AG04449 (cell line): ENCODE data around the gene GALNT18.

ENCODE experiments used
- CTCF ChIA-PET: fragments of 350-600 bp; formaldehyde crosslinking; extraction: SDS; loops from one replicate; lab custom pipeline; 2021; ENCODE audit warnings: antibody characterized with exemption; lab: Yijun Ruan, JAX
- POLR2A ChIA-PET: fragments of 400-600, 350-600 bp; formaldehyde crosslinking; extraction: SDS; loops from one replicate; lab custom pipeline; 2020; ENCODE audit warnings: antibody characterized with exemption, inconsistent platforms; lab: Yijun Ruan, JAX
- DNase-seq: peaks from one replicate; pipeline ENCODE4 v3.0.0-alpha.2; 2010; ENCODE audit warnings: low read depth, low spot score
- H3K4me3 ChIP-seq: 2 replicates; pipeline ENCODE4 v1.5.1; 2011; ENCODE audit warnings: low read depth, mild to moderate bottlenecking, control low read depth, low read length
- TF ChIP-seq, protein P1 (sequence below): IDR thresholded peaks from one replicate; pipeline ENCODE4 v1.5.1; 2011; ENCODE audit warnings: mild to moderate bottlenecking, moderate library complexity, low read length, control low read depth, inconsistent platforms; ENCODE audit not compliant: insufficient read depth; ENCODE audit errors: missing control alignments

The GALNT18 gene

DNA sequence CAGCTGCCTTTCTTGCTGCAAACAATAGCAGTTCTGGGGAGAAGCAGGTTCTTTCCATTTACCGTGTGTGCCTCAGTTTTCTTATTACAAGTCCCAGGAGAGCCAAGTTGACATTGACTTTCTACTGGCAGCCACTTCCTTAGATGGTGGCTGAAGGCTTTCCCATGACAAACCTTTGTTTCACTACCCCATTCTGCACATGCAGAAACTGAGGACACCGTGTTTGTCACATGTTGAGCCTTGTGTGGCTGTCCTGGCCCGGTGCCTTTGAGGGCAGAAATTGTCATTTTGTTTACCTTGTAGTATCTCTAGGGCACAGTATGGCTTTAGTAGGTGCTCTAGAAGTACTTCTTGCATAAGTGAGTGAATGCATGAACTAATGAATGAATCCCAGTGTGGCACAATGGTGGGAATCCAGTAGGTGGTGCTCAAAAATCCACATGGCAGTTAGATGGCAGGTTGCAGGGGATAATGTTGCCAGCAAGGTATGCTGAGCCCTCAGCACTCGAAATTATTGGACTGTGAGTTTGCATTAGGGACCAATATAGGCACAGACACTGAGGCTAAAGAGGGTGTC is 370.3 kb downstream of the GALNT18 start:
- no peak for DNase-seq
- H3K4me3 ChIP-seq: no peak overlapping the region
- TF ChIP-seq, protein P1, sequence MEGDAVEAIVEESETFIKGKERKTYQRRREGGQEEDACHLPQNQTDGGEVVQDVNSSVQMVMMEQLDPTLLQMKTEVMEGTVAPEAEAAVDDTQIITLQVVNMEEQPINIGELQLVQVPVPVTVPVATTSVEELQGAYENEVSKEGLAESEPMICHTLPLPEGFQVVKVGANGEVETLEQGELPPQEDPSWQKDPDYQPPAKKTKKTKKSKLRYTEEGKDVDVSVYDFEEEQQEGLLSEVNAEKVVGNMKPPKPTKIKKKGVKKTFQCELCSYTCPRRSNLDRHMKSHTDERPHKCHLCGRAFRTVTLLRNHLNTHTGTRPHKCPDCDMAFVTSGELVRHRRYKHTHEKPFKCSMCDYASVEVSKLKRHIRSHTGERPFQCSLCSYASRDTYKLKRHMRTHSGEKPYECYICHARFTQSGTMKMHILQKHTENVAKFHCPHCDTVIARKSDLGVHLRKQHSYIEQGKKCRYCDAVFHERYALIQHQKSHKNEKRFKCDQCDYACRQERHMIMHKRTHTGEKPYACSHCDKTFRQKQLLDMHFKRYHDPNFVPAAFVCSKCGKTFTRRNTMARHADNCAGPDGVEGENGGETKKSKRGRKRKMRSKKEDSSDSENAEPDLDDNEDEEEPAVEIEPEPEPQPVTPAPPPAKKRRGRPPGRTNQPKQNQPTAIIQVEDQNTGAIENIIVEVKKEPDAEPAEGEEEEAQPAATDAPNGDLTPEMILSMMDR: no peak
- POLR2A ChIA-PET: no interaction called here
- CTCF ChIA-PET: no interaction called here

DNA sequence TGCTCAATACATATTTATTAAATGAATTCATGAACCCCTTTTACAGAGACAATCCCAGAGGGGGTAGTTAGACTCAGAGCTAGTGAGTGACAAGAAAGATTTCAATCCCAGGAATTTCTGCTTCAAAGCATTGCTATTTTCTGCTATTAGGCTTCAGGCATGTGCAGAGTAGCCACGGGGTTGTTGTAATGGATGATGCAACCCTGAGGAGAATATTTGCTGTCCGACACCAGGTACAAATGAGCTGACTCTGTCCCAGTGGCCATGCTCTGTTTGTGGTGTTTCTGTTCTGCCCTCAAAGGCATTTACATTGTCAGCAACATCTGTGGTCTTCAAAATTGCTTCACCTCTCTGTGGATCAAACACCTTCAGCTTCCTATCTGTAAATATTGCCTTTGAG is 371.3 kb downstream of the GALNT18 start:
- ChIA-PET CTCF (interaction anchor here (0.7 kb wide), 1 partner anchor 16 kb away, joined by 3 read pairs; no protein-coding TSS in a partner anchor), POLR2A (interaction anchor here (0.5 kb wide), 1 partner anchor 102 kb away, joined by 3 read pairs; no protein-coding TSS in a partner anchor)
- TF ChIP-seq, protein P1: no peak
- peak; percentile 2 for DNase-seq
- no peak overlapping the region for H3K4me3 ChIP-seq

DNA sequence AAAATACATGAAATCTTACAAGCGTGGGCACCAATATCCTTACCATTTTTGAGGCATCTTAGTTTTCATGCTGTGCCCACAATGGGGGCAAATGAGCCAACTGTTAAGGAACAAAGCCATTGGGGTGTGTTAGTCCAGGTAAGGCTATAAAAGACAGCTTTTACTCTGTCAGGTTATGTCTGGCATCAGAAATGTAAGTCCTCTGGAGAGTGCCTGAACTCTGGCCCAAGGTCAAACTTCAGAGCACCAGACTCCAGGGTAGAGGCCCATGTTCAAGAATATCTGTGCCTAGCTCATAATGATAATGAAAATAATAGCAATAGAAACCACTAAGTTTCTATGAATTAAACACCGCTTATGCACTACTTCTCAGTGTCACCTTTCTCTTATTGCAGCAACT is 374.2 kb downstream of the GALNT18 start:
- no peak overlapping the region for H3K4me3 ChIP-seq
- no peak for DNase-seq
- CTCF ChIA-PET: no interaction called here
- POLR2A ChIA-PET: no interaction called here
- TF ChIP-seq, protein P1: no peak

DNA sequence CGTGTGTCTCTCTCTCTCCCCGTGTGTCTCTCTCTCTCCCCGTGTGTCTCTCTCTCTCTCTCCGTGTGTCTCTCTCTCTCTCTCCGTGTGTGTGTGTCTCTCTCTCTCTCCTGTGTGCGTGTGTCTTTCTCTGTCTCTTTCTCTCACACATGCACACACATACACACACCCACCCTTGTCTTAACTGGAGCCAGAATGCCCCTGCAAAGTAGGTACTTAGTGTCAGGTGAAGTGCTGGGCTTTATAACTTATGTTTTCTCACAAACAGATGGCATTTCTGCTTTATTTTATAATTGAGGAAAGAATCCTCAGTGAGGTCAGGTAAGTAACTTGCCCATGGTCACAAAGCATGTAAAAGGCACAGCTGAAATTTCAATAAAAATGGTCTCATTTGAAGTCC is 374.7 kb downstream of the GALNT18 start:
- H3K4me3 ChIP-seq: no peak overlapping the region
- DNase-seq: no peak
- ChIA-PET CTCF (no interaction called here), POLR2A (no interaction called here)
- TF ChIP-seq, protein P1: no peak

DNA sequence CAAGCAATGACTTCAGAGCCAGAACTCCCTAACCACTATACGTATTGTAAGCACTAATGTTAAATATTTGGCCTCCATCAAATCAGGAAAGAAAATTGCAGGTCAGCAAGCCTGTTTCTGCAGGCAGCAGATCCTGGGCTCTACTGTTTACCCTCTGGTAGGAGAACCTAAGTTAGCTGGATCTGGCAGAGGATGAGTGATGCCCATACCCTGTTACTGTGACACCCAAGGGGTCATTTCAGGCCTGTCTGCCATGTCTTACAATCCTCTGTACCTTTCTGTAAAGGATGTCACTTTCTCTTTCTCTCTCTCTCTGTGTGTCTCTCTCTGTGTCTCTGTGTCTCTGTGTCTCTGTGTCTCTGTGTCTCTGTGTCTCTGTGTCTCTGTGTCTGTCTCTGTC is 375.6 kb downstream of the GALNT18 start:
- ChIA-PET CTCF (no interaction called here), POLR2A (no interaction called here)
- H3K4me3 ChIP-seq: no peak overlapping the region
- TF ChIP-seq, protein P1: no peak
- no peak for DNase-seq

DNA sequence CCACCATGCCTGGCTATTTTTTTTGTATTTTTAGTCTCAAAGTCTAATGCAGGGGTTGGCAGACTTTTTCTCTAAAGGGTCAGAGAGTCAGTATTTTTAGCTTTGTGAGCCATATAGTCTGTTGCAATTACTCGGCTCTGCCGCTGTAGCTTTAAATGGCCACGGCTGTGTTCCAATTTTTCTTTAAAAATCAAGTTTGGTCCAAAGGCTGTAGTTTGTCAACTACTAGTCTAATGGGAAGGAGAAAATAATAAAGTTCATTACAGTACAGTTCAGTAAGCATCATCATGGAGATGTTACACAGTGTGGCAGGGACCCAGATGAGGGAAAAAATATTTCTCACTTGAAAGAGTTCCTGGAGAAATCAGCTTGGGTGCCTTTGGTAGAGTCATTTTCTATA is 376.4 kb downstream of the GALNT18 start:
- CTCF ChIA-PET: no interaction called here
- POLR2A ChIA-PET: no interaction called here
- H3K4me3 ChIP-seq: no peak overlapping the region
- TF ChIP-seq, protein P1: no peak
- DNase-seq: no peak
